ENCODE measurements around the gene TMEM184B. TPM values are rescaled to one million over a fixed set of nuclear protein-coding genes. Genes with fewer than 3 reads are reported as not detected.
A peak's percentile ranks its signal among the peaks of the same experiment; 100 is the strongest.

TMEM184B gene
- polyA plus RNA-seq, 1 donor (not counting 4 experiments of a cell fraction or from before 2014, with no cell fraction given) = 18.8 TPM

DNA sequence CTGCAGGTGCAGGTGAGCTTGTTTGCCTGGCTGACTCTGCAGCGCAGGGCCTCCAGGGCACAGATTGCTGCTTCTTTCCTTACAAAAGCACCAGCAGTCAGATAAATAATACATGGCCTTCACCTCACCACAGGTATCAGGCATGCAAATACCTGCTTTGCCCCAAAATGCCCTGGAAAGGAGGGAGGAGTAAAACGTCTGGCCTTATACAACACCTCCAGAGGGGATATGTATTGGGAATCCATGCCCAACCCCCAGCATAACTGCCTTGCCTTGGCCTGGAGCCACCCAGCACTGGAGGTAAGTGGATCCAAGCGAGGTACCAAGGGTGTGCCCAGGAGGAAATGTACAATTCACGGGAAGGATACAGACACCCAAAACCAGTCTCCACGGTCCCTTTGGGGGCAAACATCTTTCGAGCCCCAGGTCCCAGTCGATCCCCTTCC lies 860 bp downstream of the TMEM184B start:
- H2AFZ ChIP-seq (ENCODE audit: control insufficient read depth, low read length) = peak overlapping the region; percentile 34
- peaks cover 25% of the 10 kb centered on the region for H4K20me1 ChIP-seq (ENCODE audit: control insufficient read depth, extremely low read depth, insufficient read depth, low read length)
- peak overlapping the region; percentile 82 to 98 (median 86) for H3K4me3 ChIP-seq (ENCODE audit: control insufficient read depth in 2 of 3, extremely low read depth in 1 of 3, insufficient read depth in 2 of 3, low read depth in 1 of 3, low read length in 3 of 3)
- H3K27me3 ChIP-seq (ENCODE audit: control insufficient read depth, extremely low read depth, insufficient read depth, low read length) = no peaks in the 10 kb centered on the region
- peaks cover 9% of the 10 kb centered on the region in 2 experiments for H3K36me3 ChIP-seq (ENCODE audit: control insufficient read depth in 2 of 2, extremely low read depth in 1 of 2, insufficient read depth in 2 of 2, low read length in 2 of 2)
- peak overlapping the region; percentile 84 for H3K9ac ChIP-seq (ENCODE audit: control insufficient read depth, extremely low read depth, insufficient read depth, low read length)
- H3K9me1 ChIP-seq (ENCODE audit: control insufficient read depth, extremely low read depth, insufficient read depth, low read length) = peaks cover 6% of the 10 kb centered on the region
- H3K27ac ChIP-seq (ENCODE audit: control insufficient read depth, insufficient read depth, low read length) = peak overlapping the region; percentile 62
- H3K4me1 ChIP-seq (ENCODE audit: control insufficient read depth, extremely low read depth, insufficient read depth, low read length) = peaks cover 23% of the 10 kb centered on the region
- TF ChIP-seq EZH2 (IDR thresholded peaks at IDR 0.05; ENCODE audit: low read length) = no peak
- TF ChIP-seq, protein P1, sequence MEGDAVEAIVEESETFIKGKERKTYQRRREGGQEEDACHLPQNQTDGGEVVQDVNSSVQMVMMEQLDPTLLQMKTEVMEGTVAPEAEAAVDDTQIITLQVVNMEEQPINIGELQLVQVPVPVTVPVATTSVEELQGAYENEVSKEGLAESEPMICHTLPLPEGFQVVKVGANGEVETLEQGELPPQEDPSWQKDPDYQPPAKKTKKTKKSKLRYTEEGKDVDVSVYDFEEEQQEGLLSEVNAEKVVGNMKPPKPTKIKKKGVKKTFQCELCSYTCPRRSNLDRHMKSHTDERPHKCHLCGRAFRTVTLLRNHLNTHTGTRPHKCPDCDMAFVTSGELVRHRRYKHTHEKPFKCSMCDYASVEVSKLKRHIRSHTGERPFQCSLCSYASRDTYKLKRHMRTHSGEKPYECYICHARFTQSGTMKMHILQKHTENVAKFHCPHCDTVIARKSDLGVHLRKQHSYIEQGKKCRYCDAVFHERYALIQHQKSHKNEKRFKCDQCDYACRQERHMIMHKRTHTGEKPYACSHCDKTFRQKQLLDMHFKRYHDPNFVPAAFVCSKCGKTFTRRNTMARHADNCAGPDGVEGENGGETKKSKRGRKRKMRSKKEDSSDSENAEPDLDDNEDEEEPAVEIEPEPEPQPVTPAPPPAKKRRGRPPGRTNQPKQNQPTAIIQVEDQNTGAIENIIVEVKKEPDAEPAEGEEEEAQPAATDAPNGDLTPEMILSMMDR (optimal IDR thresholded peaks at IDR 0.05 in 1 of 3, IDR thresholded peaks at IDR 0.05 in 1 of 3, conservative IDR thresholded peaks at IDR 0.05 in 1 of 3; ENCODE audit: extremely low read depth in 1 of 3, insufficient read depth in 2 of 3, low read length in 3 of 3) = no peak
- DNase-seq (ENCODE audit: low read depth, low spot score) = no peak
- peak; percentile 83 for FAIRE-seq
- dilution Hi-C loops (cut with MboI; ENCODE audit: extremely low pct_ligation_motif_present, low sequenced_read_pairs) = no loop called here
- peaks cover 55% of the 10 kb centered on the region for H3K79me2 ChIP-seq (ENCODE audit: control insufficient read depth, insufficient read depth, low read length)
- no peaks in the 10 kb centered on the region for H3K9me3 ChIP-seq (ENCODE audit: control insufficient read depth, low read depth, low read length)
- H3K4me2 ChIP-seq (ENCODE audit: control insufficient read depth, extremely low read depth, insufficient read depth, low read depth, low read length) = peak overlapping the region; percentile 91

DNA sequence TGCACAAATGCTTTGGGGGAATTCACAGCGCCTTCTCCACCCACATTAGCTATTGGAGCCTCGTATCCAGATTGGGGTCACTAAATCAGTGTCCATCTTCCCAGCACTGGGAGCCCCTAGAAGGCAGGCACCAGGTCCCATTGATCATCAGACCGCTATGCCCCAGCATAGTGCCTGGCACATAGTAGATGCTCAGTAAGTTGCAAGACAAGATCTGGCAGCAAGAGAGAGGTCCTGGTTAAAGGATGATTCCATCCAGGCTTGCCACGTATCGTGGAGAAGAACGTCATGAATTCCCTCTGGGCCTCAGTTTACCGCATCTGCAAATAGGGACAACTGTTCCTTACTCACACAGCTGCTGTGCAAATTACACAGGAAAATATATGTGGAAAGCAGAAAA lies 1.7 kb downstream of the TMEM184B start:
- peak overlapping the region in 1 of 3 experiments; percentile 98 for H3K4me3 ChIP-seq (ENCODE audit: control insufficient read depth in 2 of 3, extremely low read depth in 1 of 3, insufficient read depth in 2 of 3, low read depth in 1 of 3, low read length in 3 of 3)
- H3K36me3 ChIP-seq (ENCODE audit: control insufficient read depth in 2 of 2, extremely low read depth in 1 of 2, insufficient read depth in 2 of 2, low read length in 2 of 2) = peaks cover 10% of the 10 kb centered on the region in 2 experiments
- no peak overlapping the region for H3K9ac ChIP-seq (ENCODE audit: control insufficient read depth, extremely low read depth, insufficient read depth, low read length)
- no peak for DNase-seq (ENCODE audit: low read depth, low spot score)
- peaks cover 63% of the 10 kb centered on the region for H3K79me2 ChIP-seq (ENCODE audit: control insufficient read depth, insufficient read depth, low read length)
- peak overlapping the region; percentile 91 for H3K4me2 ChIP-seq (ENCODE audit: control insufficient read depth, extremely low read depth, insufficient read depth, low read depth, low read length)
- H4K20me1 ChIP-seq (ENCODE audit: control insufficient read depth, extremely low read depth, insufficient read depth, low read length) = peaks cover 25% of the 10 kb centered on the region
- no peaks in the 10 kb centered on the region for H3K27me3 ChIP-seq (ENCODE audit: control insufficient read depth, extremely low read depth, insufficient read depth, low read length)
- peaks cover 22% of the 10 kb centered on the region for H3K4me1 ChIP-seq (ENCODE audit: control insufficient read depth, extremely low read depth, insufficient read depth, low read length)
- TF ChIP-seq EZH2 (IDR thresholded peaks at IDR 0.05; ENCODE audit: low read length) = no peak
- TF ChIP-seq, protein P1 (optimal IDR thresholded peaks at IDR 0.05 in 1 of 3, IDR thresholded peaks at IDR 0.05 in 1 of 3, conservative IDR thresholded peaks at IDR 0.05 in 1 of 3; ENCODE audit: extremely low read depth in 1 of 3, insufficient read depth in 2 of 3, low read length in 3 of 3) = no peak
- H3K27ac ChIP-seq (ENCODE audit: control insufficient read depth, insufficient read depth, low read length) = no peak overlapping the region
- dilution Hi-C loops (cut with MboI; ENCODE audit: extremely low pct_ligation_motif_present, low sequenced_read_pairs) = no loop called here
- no peak for FAIRE-seq
- no peaks in the 10 kb centered on the region for H3K9me3 ChIP-seq (ENCODE audit: control insufficient read depth, low read depth, low read length)
- no peak overlapping the region for H2AFZ ChIP-seq (ENCODE audit: control insufficient read depth, low read length)
- peaks cover 6% of the 10 kb centered on the region for H3K9me1 ChIP-seq (ENCODE audit: control insufficient read depth, extremely low read depth, insufficient read depth, low read length)

All from keratinocyte (primary cell).